ENCODE data around the gene SUGCT. TPM values are rescaled to one million over a fixed set of nuclear protein-coding genes. Genes with fewer than 3 reads are reported as not detected.

Gene SUGCT
- polyA plus RNA-seq, 3 donors: 11.2 to 15.4 (median 12.3) TPM

DNA sequence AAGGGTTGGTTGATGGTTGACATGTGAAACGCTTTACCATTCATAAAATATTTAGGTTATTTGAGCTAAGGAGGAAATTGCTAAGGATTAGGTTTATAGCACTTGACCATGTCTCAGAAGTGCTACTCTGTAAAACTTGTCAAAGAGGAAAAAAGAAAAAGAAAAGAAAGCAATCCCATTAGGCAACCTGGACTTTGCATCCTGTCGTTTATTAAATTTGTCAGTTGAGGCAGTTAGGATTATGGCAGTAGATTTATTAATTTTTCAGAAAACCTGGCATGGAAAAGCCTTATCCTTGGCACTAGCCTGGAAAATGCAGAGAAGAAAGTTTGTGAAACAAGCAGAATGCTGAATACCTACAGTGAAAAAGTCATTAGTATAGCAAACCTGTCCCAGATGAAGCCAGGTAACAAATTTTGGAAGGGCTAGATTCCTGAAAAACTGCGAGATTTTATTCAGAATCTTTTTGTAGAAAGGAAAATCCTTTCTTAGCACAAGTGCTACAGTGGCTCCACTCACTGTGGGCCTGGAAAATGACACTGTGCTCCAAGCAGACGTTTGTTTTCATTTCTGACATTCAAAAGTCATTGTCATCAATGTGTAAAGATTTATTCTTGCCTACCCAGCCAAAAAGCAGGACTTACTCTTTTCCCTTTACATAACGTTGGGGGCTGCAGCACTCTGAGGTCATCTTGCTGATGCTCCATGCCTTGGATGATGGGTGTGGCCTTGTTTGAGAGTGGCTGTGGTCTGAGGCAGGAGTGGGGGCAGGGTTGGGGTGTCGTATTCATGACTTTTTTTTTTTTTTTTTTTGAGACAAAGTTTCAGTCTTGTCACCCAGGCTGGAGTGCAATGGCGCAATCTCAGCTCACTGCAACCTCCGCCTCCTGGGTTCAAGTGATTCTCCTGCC is 664.9 kb downstream of the SUGCT start:
- no peak for DNase-seq (ENCODE audit: low read depth in 3 of 3, low spot score in 2 of 3)

DNA sequence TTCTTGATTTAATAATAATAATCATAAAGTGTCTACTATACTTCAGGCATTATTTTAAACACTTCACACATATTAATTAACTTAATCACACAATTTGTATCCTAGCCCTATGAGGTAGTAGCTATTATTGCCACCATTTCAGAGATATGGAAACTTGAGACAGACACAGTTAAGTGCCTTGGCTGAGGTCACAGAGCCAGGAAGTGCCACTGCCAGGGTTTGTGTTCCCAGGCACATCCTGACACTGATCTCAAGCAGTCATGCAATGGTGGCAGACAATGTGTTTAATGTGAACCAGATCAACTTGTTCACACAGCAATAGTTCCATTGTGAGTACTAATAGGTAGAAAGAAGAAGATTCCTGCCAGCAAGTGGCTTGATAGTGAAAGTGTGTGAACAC is 666.0 kb downstream of the SUGCT start:
- DNase-seq (ENCODE audit: low read depth in 3 of 3, low spot score in 2 of 3): no peak

DNA sequence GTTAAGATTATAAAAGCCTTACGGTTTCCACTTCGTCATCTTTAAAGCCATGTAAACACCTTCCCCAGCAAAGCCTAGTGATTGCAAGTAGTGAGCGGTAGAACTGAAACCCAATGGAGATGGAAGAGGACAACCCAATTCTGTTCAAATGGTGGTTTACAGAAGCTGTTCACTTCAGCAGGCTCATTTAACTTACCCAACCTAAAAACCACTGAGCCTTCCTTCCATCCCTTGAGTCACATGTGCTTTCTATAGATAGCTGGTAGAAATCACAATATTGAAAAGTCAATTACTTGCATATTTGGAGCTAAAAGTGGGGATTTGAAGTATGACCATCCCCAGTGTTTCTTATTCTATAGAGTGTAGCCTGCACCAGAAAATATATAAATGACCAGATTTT is 667.7 kb downstream of the SUGCT start:
- no peak for DNase-seq (ENCODE audit: low read depth in 3 of 3, low spot score in 2 of 3)

DNA sequence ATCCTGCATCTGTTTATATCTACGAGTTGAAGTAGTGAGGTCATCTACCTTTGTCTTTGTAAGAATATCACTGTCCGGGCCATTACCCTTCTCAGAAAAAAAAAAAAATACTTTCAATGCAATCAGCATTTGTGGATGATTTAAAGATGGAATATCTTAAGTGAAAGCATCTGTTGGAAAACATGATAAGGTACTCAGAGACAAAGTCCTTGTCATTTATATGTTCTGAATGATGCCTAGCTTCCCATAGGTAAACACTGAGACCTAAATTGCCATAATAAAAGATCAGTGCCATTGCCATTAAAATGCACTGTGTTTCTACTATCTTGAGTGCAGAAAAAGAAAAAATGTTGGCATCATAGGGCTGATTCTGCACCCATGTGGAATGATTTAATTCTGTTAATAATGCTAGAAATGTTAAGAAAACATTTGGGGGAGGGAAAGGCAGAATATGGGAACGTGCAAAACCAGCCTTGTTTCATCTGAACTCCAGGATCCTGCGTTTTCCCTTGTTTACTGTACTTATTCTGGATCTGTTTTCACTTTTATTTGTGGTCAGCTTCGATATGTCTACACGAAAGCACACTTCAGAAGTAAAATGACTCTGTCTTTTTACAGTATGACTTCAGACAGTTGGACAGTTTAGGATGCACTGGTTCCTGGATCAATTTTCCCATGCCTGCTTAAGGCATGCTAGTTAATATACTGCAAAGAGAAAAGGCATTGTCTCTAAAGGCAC is 669.8 kb downstream of the SUGCT start:
- no peak for DNase-seq (ENCODE audit: low read depth in 3 of 3, low spot score in 2 of 3)

DNA sequence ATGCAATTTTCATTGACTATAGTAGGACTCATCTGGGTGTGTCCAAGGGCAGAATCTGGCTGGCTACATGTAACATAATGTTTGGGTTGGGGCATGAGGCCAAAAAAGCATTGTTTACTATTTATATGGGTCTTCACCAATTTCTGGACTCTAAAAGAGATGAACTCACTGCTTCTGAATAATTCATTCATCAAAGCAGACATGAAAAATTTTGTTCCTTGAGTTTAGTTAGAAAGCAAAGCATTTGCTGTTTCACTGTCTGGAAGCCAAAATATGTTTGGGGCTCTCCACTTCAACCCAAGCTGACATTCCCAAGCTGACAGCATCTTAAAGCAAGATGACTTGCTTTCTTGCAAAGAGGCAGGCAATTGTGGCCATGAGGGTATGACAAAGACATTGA is 670.6 kb downstream of the SUGCT start:
- DNase-seq (ENCODE audit: low read depth in 3 of 3, low spot score in 2 of 3): no peak

DNA sequence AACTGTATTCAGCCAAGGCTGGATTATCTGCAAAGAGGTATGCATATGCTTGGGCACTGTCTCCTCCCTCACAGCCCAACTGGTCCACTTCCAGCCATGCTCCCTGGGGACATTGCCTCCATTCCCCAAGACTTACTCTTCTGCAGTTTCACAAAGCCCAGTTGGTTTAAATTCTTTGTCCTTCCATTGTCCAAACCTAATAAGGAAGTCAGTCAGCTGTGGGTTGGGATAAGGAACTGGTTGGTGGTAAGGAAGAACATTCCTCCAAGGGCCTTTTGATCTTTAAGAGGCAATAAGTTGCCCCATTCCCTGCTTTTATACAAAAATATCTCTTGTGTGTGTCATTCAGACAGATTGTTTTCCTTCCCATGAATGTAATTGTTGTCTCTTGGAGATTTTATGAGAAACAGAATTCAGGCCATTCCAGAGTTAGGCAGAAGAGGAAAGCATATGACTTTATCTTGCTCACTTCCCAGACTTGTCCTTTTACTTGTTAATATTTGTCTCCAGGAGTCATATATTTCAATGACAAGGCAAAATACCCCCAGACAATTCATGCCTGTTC is 673.7 kb downstream of the SUGCT start:
- DNase-seq (ENCODE audit: low read depth in 3 of 3, low spot score in 2 of 3): no peak

DNA sequence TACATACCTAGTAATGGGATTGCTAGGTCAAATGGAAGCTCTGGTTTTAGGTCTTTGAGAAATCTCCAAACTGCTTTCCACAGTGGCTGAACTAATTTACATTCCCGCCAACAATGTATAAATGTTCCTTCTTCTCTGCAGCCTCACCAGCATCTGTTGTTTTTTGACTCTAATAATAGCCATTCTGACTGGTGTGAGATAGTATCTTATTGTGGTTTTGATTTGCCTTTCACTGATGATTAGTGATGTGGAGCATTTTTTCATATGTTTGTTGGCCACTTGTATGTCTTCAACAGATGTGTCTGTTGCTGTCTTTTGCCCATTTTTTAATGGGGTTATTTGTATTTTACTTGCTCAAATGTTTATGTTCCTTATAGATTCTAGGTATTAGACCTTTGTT is 675.5 kb downstream of the SUGCT start:
- no peak for DNase-seq (ENCODE audit: low read depth in 3 of 3, low spot score in 2 of 3)

DNA sequence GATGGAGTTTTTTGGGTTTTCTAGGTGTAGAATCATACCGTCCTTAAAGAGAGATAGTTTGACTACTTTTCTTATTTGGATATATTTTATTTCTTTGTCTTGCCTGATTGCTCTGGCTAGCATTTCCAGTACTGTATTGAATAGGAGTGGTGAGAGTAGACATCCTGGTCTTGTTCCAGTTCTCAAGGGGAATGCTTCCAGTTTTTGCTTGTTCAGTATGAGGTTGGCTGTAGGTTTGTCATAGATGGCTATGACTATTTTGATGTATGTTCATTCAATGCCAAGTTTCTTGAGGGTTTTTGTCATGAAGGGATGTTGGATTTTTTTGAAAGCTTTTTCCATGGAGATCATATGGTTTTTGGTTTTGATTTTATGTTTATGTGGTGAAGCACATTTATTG is 676.9 kb downstream of the SUGCT start:
- DNase-seq (ENCODE audit: low read depth in 3 of 3, low spot score in 2 of 3): no peak

DNA sequence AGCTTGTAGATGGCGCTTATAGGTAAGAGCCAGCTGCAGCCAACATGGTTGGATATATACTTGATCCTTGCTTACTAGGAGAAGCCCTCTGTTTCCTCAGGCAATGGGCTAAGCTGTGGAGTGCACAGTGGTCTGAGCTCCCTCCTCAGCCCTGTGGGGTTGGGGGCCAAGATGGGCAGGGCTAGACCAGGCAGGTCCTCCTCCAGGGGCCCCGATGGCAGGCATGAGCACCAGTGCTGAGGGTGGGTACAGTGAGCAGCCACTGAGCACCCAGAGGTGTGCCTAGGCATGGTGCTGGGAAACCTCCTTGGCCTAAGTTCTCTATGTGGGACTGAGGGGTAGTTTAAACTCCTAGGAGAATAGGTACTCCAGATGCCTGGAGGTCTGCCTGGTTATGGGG is 680.2 kb downstream of the SUGCT start:
- no peak for DNase-seq (ENCODE audit: low read depth in 3 of 3, low spot score in 2 of 3)

DNA sequence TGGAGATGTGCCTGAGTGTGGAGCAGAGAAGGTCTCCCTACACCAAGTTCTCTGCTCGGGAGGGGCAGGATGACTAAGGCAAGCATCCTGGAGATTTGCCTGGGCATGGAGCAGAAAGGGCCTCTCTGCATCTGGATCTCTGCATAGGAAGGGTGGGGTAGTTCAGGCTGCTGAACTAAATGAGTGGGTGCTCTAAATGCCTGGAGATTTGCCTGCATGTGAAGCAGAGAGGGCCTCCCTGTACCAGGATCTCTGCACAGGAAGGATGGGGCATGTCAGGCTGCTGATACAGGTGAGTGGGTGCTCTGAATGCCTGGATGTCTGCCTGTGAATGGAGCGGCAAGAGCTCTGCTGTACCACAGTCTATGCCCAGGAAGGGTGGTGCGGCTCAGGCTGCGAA is 680.7 kb downstream of the SUGCT start:
- DNase-seq (ENCODE audit: low read depth in 3 of 3, low spot score in 2 of 3): no peak

DNA sequence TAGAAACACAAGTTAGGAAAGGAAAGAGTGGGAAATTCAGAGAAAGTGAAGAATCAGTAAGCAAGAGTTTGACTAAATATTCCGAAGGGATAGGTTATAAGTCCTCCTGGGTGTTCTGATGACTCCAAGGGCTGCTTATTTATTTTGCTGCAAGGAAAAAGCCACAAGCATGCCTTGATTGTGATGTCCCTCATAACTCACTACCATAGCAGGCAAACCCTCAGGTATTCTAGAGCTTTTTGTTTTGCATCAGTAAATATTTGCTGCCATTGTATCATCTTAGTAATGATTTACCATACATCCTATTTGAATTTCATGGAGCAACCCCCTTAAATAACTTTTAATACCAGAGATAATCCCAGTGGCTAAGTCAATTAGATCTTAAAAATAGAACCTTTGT is 688.1 kb downstream of the SUGCT start:
- no peak for DNase-seq (ENCODE audit: low read depth in 3 of 3, low spot score in 2 of 3)

DNA sequence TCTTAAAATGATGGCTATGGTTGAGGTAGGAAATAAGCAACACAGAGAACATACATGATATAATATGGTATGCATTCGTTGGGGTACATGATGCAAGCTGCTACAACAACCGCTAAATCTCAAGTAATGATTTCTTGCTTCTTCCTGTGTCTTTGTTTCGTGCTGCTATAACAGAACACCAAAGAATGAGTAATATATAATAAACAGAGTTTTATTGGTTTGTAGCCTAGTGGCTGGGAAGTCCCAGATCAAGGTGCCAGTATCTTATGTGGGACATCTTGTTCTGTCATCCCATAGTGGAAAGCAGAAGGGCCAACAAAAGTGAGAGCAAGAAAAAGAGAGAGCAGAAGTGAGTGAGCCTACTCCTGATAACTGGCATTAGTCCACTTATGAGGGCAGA is 689.7 kb downstream of the SUGCT start:
- DNase-seq (ENCODE audit: low read depth in 3 of 3, low spot score in 2 of 3): no peak

DNA sequence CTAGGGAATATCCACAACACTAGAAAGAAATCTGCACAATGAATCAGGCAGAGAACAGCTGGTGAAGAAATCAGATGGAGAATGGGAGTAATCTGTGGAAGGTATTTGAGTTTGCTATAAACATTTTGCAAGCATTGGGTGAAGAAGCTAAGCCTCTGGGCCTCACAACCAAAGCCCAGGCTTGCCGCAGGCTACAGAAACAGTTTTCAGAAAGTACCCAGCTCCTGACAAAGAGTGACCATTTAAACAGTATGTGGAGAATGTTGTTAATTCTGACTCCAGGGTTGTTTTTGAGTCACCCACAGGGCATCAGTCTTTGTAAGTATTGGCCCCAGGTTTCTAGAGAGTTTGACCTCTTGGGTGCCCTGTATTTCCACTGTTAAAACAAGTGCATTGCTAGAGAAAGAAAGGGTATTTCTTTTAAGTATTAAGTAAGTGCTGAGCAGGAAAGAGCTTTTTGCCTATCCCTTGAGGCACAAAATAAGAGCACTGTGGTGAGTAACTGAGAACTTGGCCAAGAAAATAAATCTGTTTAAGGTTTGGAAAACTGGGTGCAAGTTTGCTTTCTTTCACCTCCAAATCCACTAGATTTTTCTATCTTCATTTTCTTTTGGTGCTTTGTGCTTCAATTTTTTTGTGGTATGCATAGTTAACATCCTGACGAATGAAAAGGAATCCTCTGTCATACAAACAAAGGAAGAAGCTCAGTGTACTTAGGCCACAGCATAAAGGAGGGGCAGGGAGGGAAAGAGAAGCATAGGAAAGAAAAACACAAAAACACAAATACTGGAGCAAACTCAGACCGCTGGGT is 691.8 kb downstream of the SUGCT start:
- DNase-seq (ENCODE audit: low read depth in 3 of 3, low spot score in 2 of 3): no peak

DNA sequence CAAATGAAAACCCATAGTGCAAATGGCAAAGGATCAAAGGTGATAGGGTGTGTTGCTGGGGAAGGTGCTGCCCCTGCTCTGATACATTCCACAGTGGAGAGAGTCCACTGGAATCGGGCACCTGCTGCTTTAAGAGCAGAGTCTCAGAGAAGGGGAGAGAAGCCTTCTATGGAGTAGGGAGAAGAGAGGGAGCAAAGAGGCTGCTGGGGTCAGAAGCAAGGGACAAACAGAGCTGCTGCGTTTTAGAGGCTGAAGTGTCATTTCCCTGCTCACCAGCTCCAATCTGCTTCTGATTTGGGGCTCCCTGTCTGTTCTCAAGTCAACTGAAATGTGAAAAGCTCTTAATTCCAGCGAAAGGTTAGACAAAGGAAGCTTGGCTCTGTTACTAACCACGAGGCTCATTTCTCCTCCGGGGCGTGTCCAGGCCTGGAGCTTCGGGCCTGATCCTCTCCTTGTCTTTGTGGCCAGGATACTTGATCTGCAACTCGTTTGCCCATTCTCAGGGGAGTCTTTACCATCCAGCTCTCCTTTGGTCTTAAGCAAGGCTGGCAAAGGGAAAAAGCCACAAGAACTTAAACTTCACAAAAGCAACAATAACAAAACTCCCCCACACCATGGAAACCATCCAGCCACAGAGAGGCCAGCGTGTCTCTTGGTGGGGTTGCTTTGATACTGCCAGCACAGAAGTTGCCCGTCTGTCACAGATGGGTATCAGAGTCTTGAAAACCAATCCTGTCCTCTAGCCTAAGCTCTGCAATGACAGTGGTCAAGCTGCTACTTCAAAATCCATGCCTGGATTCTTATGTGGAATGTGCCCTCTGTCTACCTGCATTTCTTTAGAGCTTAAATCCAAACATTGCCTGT is 692.6 kb downstream of the SUGCT start:
- DNase-seq (ENCODE audit: low read depth in 3 of 3, low spot score in 2 of 3): peak in 1 of 3 donors; percentile 26

DNA sequence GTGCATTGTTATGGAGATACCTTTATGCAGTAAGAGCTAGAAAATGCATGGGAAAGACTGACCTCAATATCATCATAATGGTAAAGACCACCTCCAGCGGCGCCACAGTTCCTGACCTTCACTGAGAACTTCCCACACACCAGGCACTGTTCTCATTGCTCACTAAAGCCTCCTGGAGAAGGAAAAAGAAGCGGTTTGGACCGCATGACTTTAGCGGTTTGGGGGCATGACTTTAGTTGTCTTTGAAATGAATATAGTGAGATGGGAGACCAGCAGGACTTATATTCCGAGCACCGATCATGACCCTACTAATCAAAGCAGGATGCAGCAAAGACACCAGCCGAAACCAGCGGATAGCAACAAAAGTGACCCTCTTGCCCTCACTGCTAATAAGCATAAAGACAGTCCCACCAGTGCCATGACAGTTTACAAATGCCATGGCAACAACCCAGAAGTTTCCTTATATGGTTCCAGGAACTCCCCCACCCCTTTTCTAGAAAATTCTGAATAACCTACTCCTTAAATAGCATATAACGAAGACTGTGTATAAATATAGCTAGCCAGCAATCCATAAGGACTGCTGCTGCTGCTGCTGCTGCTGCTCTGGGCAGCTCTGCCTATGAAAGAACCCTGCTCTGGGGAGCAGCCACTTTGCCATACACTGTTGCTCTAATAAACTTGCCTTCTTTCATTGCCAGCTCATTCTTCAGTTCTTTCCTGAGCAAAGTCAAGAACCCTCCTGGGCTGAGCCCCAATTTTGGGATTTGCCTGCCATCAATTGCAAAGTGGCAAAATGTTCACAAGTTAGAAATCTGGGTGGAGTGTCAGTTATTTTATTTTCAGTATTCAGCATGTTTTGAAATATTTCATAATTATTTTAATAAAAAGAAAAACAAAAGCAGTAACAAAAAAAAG is 694.1 kb downstream of the SUGCT start:
- no peak for DNase-seq (ENCODE audit: low read depth in 3 of 3, low spot score in 2 of 3)

DNA sequence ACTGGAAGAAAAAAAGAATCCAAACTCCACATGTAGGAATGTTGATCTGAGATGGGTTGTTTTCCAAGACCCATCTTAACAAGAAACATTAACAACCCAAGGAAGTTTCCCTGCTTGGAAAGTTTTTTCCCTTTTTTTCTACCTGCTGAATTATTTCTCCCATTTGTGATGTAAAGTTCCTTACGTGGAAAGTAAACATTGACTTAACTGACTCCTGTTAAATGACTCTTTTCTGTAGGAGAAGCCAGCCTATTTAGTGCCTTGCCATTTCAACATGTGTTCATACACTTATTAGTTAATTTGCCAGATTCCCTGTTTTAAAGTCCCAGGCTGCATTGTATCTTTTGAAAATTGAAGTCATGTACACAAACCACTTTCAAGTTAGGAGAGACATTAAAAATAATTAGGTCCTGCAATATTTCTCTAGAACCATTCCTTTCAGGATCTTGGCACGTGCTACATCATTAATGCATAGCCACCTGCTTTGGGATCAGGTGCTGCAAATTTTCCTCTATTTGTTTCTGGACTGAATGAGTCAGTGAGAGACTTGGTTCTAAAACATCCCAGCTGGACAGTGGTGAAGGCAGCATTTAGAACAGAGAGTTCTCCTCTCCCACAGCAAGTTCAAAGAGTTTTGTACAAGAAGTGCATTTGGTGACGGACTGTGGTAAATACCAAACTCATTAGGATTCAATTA is 698.5 kb downstream of the SUGCT start:
- DNase-seq (ENCODE audit: low read depth in 3 of 3, low spot score in 2 of 3): no peak

DNA sequence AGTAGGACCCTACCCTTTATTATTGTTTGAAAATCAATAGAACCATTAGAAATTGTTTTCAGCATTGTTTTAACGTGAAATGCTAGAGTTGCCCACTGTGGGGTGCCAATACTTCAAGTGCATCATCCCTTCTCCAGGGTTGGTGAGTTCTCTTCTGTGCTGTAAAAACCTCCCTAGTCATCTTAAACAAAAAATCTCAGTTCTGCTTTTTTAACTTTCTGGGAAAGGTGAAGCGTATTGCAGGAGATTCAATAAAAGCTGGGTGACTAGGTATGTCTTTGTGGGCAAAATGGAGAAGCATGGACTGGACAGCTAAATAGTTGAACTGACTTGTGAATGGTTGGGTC is 699.1 kb downstream of the SUGCT start:
- DNase-seq (ENCODE audit: low read depth in 3 of 3, low spot score in 2 of 3): no peak

DNA sequence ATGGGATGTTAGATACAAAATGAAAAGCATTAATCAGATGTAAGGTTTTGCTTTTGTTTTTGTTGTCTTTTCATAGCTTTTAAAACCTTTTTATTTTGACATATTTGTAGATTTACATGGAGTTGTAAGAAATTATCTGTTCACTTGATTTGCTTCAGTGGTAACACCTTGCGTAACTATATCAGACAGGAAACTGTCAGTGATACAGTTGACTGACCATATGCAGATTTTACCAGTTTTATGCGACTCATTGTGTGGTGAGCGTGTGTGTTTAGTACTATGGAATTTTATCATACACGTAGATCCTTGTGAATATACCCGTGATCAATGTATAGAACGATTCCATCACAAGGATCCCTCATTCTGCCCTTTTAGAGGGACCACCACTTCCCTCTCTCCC is 701.4 kb downstream of the SUGCT start:
- DNase-seq (ENCODE audit: low read depth in 3 of 3, low spot score in 2 of 3): no peak
